ENCODE results near the gene PHLDA1. TPM values are rescaled to one million over a fixed set of nuclear protein-coding genes. Genes with fewer than 3 reads are reported as not detected.

The PHLDA1 gene
- total and polyA plus RNA-seq, 11 donors: 3.0 to 44.4 (median 5.5) TPM

GRCh38 chr12:76008428-76008827 lies 23.1 kb downstream of the PHLDA1 start:
- Histone ChIP-seq H3K36me3 (no peaks in the 10 kb centered on the region), H3K27ac (no peak overlapping the region), H3K9me3 (no peaks in the 10 kb centered on the region), H3K4me1 (no peaks in the 10 kb centered on the region), H3K27me3 (no peaks in the 10 kb centered on the region), H3K4me3 (no peak overlapping the region)
- no peak for TF ChIP-seq POLR2A (IDR thresholded peaks at IDR 0.05)
- TF ChIP-seq, protein P1, sequence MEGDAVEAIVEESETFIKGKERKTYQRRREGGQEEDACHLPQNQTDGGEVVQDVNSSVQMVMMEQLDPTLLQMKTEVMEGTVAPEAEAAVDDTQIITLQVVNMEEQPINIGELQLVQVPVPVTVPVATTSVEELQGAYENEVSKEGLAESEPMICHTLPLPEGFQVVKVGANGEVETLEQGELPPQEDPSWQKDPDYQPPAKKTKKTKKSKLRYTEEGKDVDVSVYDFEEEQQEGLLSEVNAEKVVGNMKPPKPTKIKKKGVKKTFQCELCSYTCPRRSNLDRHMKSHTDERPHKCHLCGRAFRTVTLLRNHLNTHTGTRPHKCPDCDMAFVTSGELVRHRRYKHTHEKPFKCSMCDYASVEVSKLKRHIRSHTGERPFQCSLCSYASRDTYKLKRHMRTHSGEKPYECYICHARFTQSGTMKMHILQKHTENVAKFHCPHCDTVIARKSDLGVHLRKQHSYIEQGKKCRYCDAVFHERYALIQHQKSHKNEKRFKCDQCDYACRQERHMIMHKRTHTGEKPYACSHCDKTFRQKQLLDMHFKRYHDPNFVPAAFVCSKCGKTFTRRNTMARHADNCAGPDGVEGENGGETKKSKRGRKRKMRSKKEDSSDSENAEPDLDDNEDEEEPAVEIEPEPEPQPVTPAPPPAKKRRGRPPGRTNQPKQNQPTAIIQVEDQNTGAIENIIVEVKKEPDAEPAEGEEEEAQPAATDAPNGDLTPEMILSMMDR (IDR thresholded peaks at IDR 0.05): no peak
- 87 to 97% (median 93%) methylated on average over 3 of the region's 3 CpGs for WGBS, 4 donors
- ATAC-seq (no peak), DNase-seq (no peak)
- intact Hi-C loops (cut with DNase I): no loop called here

- no peaks in the 10 kb centered on the region for H3K36me3 ChIP-seq
- no peak overlapping the region for H3K4me3 ChIP-seq
- DNase-seq (no peak), ATAC-seq (no peak)
- intact Hi-C loops (cut with DNase I): no loop called here
- H3K4me1 ChIP-seq: no peaks in the 10 kb centered on the region
- 86 to 91% (median 89%) methylated on average over 8 of the region's 8 CpGs for WGBS, 4 donors
- TF ChIP-seq POLR2A (IDR thresholded peaks at IDR 0.05): no peak
- TF ChIP-seq, protein P1 (IDR thresholded peaks at IDR 0.05): no peak
- H3K9me3 ChIP-seq: no peaks in the 10 kb centered on the region
- H3K27ac ChIP-seq: no peak overlapping the region
- no peaks in the 10 kb centered on the region for H3K27me3 ChIP-seq
These were observed 23.9 kb downstream of the PHLDA1 start for GRCh38 chr12:76007640-76008039.

- WGBS, 4 donors: 92 to 94% (median 93%) methylated on average over 9 of the region's 9 CpGs
- ATAC-seq: no peak
- Histone ChIP-seq H3K27me3 (no peaks in the 10 kb centered on the region), H3K4me3 (no peak overlapping the region), H3K36me3 (no peaks in the 10 kb centered on the region), H3K9me3 (no peaks in the 10 kb centered on the region), H3K4me1 (no peaks in the 10 kb centered on the region), H3K27ac (no peak overlapping the region)
- intact Hi-C loops (cut with DNase I): no loop called here
- TF ChIP-seq, protein P1 (IDR thresholded peaks at IDR 0.05): no peak
- TF ChIP-seq POLR2A (IDR thresholded peaks at IDR 0.05): no peak
- DNase-seq: no peak
These were observed 25.3 kb downstream of the PHLDA1 start for GRCh38 chr12:76006028-76006925.

GRCh38 chr12:76003355-76003638 lies 28.3 kb downstream of the PHLDA1 start:
- Histone ChIP-seq H3K9me3 (no peaks in the 10 kb centered on the region), H3K36me3 (no peaks in the 10 kb centered on the region), H3K27ac (no peak overlapping the region), H3K4me3 (no peak overlapping the region), H3K4me1 (no peaks in the 10 kb centered on the region), H3K27me3 (no peaks in the 10 kb centered on the region)
- ATAC-seq (no peak), DNase-seq (no peak)
- no peak for TF ChIP-seq POLR2A (IDR thresholded peaks at IDR 0.05)
- TF ChIP-seq, protein P1 (IDR thresholded peaks at IDR 0.05): no peak
- intact Hi-C loops (cut with DNase I): no loop called here
- 69 to 81% (median 74%) methylated on average over 2 of the region's 2 CpGs for WGBS, 4 donors
